IPS DF 4.7 (cell line): ENCODE results near the gene PRRC1.
A peak's percentile ranks its signal among the peaks of the same experiment; 100 is the strongest.
"Not testable (repeated sequence)": the region's sequence is repeated elsewhere in the genome, so short reads cannot be mapped to it uniquely, and the experiment has no call there.

ENCODE experiments used
- DNase-seq: peaks from one replicate; pipeline ENCODE4 v3.0.0-alpha.2; 2013; ENCODE audit warnings: low spot score; ENCODE audit errors: extremely low read depth

The PRRC1 gene

DNA sequence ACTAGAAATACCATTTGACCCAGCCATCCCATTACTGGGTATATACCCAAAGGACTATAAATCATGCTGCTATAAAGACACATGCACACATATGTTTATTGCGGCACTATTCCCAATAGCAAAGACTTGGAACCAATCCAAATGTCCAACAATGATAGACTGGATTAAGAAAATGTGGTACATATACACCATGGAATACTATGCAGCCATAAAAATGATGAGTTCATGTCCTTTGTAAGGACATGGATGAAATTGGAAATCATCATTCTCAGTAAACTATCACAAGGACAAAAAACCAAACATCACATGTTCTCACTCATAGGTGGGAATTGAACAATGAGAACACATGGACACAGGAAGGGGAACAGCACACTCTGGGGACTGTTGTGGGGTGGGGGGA, 27.8 kb downstream of the PRRC1 start:
- not testable (repeated sequence) for DNase-seq

DNA sequence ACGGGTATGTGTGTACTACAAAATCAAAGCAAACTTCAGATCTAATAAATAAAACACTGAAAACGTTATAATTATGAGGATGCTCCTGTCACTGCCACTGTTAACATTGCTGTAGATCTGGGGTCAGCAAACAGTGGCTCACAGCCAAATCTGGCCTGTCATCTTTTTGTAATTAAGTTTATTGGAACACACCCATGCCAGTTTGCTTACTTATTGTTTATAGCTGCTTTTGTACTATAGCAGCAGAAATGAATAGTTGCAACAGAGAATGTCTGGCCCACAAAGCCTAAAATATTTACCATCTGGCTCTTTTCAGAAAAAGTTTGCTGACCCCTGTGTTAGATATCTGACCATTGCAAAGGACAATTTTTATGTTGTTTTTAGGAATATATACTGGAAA, 32.1 kb downstream of the PRRC1 start:
- no peak for DNase-seq

DNA sequence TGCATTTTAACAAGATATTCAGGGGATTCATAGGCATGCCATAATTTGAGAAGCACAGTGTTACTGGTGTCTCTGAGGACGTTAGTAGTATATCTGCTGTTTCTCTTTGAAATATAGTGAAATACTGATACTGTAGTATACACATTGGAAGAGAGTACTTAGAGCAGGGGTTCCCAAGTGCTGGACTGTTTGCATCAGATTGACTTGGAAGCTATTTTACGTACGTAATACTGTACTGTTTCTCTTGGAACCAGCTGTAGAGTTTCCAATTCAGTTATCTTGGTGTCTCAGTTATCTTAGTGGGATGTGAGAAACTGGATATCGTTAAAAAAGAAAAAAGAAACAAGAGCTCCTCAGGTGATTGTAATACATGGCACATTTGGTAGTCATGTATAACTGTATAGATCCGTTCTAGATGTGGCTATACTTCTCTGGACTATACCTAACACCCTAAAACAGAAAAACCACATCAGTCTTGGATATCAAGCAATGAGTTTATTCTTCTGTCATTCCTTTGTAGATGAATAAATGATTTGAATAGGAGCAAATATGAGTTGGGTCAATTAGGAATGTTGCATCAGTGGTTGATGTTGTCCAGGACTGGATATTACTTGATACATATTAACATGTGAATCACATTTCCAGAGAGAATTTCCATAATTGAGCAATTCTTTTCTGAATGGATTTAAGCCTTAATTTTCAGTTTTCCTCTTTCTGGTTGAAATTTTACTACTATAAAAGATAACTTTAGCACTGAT, 33.4 kb downstream of the PRRC1 start:
- no peak for DNase-seq

DNA sequence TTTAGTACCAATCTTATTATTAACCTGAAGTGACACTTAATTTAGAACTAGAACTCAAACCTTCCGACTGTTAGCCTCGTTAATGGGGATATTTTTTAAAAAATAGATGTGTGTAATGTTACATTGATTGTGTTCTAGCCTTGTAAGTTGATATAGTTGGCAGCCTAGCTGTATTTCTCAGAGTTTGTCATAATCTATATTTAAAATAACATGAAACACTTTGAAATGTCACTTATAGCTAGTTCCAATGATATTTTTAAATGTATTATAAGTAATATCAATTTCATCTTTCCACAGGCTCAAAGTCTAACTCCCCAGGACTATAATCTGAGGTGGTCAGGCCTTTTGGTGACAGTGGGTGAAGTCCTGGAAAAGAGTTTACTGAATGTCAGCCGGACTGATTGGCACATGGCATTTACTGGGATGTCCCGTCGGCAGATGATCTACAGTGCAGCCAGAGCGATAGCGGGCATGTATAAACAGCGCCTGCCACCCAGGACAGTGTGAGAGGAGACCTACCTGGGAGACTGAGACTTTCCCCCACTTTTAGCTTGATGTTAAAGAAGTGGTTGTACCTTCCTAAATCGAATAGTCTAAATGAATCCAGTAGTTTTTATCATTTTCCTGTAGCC, 34.1 kb downstream of the PRRC1 start:
- no peak for DNase-seq

DNA sequence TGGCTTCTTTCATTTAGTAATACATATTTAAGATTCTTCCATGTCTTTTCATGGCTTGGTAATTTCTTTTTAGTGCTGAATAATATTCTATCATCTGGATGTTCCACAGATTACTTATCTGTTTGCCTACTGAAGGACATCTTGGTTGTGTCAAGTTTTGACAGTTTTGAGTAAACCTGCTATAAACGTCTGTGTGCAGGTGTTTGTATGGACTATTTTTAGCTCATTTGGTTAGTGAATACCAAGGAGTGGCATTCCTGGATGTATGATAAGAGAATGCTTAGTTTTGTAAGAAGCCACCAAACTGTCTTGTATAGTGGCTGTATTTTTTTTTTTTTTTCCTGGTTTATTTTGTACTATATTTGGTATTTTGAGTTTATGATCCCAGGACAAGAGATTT, 38.4 kb downstream of the PRRC1 start:
- no peak for DNase-seq

DNA sequence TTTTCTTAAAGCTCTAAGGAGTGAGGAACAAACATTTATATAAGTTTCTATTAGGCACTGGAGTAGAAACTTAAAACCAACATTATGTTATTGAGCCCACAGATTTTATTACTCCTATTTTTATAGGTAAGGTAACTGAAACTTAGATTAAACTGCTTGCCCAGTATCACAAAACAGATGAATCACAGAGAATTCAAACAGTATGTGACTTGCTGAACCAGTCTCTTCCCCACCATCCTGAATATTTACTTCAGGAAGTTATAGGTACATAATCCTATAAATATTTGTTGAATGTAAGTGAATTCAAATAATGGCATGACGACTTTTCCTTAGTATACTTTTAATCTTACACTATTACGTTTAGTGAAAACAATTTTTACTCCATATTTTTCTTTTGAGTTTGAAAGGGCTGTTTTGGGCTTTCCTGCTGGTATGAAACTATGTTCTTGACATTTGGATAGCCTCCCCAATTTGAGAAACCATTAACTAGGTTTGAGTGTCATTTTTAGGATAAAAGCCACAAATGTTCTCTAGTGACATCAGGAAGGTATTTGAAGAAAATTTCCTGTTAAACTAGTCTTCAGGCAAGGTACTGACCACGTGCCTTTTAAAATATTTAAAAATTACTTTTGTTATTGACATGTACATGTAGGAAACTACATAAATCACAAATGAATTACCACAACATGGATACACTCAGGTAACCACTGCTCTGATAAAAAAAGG, 39.3 kb downstream of the PRRC1 start:
- DNase-seq, result no peak

DNA sequence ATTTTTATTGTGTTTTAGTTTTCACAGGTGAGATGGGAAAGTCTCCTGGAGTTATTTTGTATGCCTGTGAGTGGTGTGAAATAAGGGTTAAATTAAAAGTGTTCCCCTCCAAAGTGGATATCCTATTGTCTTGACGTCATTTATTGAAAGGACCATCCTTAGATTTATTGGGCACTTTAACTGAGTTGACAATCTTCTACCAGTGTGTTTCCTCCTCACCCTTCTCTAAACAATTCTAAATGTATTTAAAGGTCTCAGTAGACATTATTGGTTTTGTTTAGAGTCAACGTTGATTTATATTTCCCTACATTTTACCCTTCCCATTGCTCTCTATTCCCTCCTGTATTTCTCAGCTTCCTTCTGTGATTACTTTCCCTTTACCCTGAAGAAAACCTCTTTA, 40.8 kb downstream of the PRRC1 start:
- no peak for DNase-seq

DNA sequence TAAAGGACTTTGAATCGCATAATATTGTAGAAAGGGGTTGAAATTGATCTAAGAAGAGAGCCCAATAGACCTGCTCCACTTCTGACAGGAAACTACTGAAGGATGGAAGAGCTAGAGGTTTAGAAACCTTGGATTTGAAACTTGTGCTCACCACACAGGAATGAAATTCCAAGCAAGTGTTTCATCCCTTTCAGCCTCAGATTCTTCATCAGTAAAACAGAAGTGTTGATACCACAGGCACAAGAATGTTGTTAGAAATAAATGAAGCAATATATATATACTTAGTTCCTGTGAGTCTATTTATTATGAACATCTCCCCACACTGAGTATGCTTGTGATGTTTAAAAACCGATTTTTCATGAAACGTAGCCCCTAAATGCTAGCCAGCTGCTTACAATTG, 43.8 kb downstream of the PRRC1 start:
- no peak for DNase-seq

DNA sequence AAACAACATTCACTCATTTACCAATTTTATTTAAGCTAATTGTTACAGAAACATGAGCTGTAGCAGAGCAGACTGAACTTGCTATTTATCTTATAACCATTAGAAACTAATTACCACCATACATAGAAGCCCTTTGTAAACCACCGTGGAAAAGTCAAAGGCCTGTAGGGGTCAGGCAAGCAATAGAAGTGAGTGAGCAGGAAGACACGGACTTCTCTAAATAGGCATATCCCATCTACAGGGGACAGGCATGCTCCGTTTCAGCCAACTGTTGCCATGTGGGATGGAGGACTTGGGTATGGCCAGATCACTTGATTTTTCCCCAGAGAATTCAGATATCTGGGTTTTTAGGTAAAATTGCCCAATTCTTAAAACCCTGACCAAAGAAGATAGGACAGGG, 44.8 kb downstream of the PRRC1 start:
- peak; percentile 14 for DNase-seq

DNA sequence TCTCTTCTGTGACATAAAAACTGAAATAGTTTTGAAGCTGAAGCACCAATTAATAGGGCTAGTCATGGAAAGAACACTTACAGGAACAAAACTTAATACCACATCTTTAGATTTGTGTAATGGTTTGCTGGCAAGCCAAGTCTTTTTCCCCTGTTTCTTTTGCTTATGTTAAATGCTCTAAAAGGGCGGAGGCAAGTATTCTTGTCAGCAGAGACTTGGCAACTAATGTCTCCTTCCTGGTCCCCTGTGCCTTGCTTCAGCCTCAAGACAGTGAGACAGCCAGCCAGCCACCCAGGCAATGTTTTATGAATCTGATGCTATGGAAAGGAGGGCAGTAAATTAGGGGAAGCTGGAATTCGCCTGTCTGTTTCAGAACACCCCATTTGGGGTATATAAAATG, 45.7 kb downstream of the PRRC1 start:
- DNase-seq, result no peak

DNA sequence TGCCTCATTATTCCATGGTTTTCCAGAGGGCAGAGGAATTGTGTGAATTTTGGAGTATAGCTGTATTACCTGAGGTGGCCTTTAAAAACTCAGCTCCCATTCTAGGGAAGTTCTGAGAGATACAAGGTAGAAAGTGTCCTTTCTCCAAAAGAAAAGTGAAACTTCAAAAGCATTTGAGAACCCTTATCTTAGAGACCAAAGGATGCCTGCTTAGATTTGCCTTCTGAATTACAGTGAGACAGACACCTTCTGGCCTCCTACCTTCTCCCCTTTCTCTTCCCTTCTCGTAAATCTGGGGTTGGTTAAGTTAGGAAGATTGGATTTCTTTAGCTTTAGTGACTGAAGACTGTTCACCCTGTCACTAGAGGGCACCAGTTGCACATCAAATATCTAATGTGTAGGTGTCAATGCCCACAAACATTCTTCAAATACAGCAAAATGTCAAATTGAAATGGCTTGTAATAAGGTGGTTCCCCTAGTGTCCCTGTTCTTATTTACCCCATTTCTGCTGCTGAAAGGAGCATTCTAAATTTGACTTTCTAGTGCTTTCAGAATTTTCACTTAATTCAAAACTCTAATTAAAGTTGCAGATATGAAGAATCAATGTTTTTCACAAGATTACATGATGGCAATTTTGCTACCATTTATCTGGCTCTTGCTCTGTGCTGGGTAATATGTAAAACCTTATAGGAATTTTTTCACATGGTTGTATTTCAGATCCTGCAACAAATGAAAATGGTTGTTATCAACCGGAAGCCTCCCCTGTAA, 46.7 kb downstream of the PRRC1 start:
- peak; percentile 30 for DNase-seq

DNA sequence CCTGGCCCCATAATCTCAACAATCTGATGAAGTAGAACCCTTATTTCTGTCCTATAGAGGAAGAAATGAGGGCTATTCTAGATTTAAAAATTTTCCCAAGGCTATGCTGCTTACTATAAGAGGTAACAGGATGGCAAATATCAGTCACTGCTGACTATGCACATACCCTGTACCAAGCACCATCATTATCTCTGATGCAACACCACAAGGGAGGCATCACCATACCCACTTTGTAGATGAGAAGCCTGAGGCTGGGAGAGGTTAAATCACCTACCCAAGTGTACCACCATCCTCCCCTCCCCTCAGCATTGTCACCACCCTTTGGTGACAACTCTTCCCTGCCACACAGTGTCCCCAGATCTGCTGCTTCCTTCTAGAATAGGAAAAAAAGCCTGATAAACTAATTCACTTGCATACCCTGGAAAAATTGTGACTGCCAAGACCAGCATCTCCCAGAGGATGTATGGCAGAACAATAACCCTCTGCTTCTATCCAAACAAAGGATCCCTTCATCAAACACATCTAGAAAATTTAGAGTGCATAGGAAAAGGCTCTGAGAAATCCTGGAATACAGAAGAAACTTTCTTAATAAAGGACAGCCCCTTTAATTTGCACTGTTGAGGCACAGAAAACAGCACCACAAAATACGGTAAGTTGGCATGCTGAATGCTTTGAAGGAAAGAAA, 48.3 kb downstream of the PRRC1 start:
- DNase-seq, result no peak

DNA sequence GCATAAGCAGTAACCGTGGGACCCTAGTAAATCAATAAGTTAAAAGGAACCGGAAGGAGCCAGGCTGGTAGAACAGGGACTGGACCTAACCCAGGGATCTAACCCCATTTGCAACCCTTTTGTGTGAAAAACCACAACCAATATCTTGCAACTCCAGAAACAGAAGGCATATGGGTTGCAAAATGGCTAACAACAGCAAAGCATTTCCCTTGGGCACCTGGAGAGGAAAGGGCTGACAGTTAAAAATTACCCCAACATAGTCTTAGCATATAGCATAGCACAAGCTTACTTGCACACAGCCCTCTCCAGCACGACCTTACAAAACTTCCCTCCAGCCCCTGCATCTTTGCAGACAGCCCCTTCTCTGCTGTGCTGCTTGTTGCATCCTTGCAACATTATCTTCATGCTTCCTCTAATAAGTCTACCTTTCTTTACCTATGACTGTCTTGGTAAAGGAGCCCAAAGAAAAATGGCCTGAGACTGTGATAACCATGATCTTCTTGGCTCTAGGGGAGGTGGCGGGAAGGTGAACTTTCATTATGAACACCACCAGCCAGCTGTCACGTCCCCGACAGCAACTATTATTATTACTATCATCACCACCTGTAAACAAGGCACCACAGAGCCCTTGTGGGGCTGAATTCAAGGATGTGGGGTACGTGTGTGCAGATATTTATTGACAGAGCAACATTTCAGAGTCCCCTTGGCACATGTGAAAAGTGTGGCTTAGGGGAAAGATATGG, 49.8 kb downstream of the PRRC1 start:
- DNase-seq, result no peak

DNA sequence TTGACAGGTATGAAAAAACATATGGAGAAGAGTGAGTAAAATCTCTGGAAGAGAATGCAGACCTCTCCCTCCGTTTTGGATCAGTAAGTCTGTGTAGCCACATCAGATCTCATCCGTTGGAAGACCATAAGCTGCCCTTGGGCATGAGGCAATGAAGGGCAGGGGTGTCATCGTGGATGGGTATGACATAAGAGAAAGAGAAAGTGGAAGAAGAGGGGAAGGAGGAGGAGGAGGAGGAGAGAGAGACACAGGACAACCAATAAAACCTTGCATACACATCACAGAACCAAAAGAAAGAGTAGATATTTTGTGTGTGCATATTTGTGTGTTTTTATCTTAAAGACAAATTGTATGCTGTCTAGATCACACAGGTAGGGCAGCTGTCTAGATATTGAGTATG, 50.7 kb downstream of the PRRC1 start:
- no peak for DNase-seq

DNA sequence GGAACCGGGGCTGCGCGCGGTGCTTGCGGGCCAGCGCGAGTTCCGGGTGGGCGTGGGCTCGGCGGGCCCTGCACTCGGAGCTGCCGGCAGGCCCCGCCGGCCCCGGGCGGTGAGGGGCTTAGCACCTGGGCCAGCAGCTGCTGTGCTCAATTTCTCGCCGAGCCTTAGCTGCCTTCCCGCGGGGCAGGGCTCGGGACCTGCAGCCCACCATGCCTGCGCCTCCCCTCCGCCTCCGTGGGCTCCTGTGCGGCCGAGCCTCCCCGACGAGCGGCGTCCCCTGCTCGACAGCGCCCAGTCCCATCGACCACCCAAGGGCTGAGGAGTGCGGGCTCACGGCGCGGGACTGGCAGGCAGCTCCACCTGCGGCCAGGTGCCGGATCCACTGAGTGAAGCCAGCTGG, 52.0 kb downstream of the PRRC1 start:
- DNase-seq, result not testable (repeated sequence)

DNA sequence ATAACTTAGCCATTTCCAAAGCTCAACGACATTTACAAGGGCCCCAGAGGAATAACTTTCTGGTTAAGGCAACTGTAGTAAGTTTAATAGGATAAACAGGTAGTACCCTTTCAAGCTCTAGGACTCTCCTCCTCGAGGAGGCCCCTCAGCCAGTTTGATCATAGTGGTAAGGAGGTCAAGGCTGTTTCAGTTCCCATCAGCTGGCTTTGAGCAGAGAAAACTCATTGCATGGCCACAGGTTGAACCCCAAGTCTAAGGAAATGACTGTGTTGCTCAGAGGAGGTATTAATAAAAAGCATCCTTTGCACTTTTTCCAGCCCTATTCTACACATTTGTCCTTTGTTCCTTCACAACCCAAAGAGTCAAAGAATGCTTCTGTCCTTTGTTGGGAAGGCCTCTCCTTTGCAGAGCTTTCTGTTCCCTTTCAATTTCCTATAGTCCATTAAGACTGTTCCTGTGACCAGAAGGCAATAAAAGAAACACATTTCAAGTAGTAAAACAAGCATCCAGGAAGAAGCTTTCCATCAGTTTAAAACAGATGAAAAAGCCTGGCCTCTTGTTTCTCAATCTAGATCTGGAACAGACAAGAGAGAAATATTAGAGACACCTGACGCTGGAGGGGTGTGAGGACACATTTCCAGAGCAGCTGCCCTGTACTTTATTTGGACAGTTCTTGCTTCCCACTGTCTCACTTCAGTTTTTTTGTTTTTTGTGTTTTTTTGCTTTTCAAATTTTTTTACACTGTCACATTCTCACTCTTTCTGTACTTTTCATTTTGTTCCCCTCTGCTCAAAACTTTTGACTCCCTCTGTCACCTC, 54.1 kb downstream of the PRRC1 start:
- no peak for DNase-seq

DNA sequence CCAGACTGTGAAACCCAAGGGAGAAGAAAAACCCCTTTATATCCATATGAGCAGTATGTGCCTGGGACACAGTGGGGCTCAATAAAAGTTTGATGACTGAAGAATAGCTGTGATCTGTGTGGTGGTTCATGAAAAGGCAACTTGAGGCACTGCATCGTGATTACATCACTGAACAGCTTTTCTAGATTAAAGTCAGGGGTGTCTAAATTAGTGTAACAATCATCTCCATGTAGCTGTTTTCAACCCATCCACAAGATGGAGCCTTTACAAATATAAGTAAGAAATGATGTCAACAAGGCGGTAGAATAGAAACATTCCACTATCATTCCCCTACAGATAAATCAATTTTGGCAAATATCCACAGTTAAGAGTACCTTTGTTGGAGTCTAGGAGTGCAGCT, 55.5 kb downstream of the PRRC1 start:
- DNase-seq, result no peak

DNA sequence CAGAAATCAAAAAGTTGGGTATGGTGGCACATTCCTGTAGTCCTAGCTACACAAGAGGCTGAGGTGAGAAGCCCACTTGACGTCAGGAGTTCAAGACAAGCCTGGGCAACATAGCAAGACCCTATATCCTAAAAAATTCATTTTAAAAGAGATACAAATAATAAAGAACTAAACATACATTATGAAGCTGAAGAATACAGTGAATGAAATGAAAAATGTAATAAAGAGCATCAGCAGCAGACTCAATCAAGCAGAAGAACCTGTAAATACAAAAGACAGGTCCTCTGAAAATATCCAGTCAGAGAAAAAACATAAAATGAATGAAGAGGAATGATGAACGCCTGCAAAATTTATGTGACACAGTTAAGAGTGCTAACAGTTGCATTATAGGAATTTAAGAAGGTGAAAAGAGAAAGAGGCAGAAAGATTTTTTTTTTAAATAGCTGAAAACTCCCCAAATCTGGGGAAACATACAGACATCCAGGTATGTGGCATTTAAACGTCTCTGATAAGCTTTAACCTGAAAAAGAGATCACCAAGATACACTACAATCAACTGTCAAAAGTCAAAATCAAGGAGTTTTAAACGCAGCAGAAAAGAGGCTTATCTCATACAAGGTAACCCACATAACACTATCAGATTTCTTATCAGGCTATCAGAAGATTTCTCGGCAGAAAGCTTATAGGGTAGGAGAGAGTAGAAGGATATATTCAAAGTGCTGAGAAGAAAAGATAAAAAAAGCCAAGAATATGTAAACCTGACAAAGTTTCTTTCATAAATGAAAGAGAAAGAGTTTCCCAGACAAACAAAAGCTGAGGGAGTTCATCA, 57.6 kb downstream of the PRRC1 start:
- DNase-seq, result no peak

DNA sequence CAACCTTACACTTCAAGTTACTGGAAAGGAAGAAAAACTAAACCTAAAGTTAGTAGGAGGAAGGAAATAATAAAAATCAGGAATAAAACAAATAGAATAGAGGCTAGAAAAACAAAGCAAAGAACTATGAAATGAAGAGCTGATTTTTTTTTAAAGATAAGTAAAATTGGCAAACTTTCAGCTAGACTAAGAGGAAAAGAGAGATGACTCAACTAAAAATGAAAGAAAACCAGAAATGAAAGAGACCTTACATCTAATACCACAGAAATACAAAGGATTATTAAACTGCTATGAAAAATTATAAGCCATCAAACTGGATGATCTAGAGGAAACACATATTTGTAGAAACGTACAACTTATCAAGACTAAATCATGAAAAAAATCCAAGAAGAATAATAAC, 60.0 kb downstream of the PRRC1 start:
- no peak for DNase-seq
